ENCODE results near the gene TAMALIN.

The TAMALIN gene

GRCh38 chr12:52052468-52053186, 45.9 kb downstream of the TAMALIN start:
- FAIRE-seq (no peak), DNase-seq (ENCODE audit: extremely low spot score, insufficient read length, low read depth) (no peak)

GRCh38 chr12:52053536-52054209, 46.9 kb downstream of the TAMALIN start:
- FAIRE-seq (no peak), DNase-seq (ENCODE audit: extremely low spot score, insufficient read length, low read depth) (no peak)

GRCh38 chr12:52054231-52054832, 47.6 kb downstream of the TAMALIN start:
- FAIRE-seq (no peak), DNase-seq (ENCODE audit: extremely low spot score, insufficient read length, low read depth) (no peak)

DNA sequence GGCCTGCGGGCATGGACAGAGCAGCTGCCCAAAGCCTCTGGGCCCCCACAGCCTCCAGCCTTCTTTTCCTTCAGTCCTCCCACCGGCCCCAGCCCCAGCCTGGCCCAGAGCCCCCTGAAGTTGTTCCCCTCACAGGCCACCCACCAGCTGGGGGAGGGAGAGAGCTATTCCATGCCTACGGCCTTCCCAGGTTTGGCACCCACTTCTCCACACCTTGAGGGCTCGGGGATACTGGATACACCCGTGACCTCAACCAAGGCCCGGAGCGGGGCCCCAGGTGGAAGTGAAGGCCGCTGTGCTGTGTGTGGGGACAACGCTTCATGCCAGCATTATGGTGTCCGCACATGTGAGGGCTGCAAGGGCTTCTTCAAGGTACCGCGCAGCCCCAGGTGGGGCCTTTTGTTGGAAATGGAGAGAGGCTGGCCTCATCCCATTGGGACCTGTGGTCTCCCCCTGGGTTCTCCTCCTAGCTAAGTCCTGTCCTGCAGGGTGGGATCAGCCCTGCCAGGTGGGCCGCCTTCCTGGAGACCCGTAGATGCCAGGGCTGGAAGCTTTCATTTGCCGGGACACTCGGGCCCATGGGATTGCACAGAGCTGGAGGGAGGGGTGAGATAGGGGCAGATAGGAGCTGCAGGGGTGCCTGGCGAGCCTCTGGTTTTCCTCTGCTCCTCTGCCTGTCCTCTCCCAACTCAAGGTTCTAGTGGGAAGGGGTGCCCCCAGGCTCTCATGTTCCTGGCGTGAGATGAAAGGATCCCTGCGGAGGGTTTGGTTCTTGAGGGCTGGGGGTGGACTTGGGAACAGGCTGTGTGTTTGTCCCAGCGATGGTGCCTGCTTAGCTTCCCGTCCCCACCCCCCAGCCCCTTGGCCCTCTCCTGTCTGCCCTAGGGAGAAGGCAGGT, 48.3 kb downstream of the TAMALIN start:
- FAIRE-seq, result no peak
- DNase-seq (ENCODE audit: extremely low spot score, insufficient read length, low read depth), result no peak

DNA sequence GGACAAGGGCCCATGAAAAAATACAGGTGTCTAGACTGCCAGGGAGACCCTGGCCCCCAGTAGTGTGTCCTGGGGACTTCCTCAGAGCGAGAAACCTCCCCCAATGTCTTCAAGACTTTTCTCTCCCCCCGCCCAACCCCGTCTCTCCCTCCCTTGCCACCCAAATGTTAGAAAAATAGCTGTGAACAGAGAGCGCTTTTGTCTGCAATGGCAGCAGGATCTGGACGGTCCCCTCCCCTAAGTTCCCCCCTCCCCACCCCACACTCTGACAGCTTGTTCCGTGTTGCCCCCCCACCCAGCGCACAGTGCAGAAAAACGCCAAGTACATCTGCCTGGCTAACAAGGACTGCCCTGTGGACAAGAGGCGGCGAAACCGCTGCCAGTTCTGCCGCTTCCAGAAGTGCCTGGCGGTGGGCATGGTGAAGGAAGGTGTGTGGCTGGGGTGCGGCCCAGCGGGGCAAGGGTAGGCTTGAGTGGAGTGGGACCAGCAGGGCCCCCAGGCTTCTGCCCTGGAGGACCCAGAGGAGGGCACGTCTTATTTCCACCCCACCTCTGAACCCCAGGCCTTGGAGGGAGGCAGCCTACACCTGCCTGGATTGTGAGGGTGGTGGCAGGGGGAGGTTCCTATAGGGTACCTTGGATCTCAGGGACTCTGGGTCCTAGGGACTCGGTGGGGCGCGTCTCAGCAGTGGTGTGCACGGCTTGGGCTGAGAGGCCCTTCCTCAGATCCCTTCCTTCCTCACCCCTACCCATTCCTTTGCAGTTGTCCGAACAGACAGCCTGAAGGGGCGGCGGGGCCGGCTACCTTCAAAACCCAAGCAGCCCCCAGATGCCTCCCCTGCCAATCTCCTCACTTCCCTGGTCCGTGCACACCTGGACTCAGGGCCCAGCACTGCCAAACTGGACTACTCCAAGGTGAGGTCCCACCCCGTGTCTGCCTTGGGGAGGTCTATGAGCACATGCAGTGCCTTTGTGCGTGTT, 49.3 kb downstream of the TAMALIN start:
- no peak for DNase-seq (ENCODE audit: extremely low spot score, insufficient read length, low read depth)
- FAIRE-seq, result no peak

GRCh38 chr12:52056801-52057637, 50.3 kb downstream of the TAMALIN start:
- no peak for FAIRE-seq

DNA sequence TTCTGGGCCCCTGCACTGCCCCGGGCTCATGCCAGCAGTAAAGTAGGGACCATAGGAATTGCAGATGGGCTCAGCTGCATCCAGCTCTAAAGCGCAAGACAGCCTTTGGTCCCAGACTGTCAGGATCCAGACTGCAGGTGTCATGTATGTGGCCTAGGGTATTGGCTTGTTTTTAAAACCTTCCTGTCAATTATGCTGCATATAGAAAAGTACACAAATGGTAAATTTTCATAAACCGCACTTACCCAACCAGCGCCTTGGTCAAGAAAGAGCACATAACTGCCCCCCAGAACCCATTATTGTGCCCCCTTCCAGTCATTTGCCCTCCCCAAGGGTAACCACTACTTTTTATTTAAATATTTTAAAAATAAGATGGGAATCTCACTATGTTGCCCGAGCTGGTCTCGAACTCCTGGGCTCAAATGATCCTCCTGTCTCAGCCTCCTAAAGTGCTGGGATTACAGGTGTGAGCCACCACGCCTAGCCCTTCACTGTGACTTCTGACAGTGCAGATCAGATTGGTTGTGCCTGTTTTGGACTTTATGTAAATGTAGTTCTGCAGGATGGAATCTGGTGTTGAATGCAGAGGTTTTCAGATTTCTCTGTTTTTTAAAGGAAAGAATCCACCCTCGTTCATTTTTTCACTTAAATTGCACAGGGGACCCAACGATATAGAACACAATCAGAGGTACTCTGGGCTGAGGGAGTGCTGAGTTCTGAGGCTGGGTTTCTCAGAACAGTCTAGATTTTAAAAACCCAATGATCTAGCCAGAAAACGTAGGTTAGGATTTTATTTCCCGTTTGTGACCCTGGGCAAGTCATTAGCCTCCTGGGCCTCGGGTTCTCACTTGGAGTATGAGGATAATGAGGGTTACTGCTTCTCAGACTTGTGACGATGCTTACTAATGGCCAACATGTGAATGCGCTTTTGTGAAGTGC, 51.2 kb downstream of the TAMALIN start:
- no peak for DNase-seq (ENCODE audit: extremely low spot score, insufficient read length, low read depth)
- no peak for FAIRE-seq

More at GRCh38 chr12:52056801-52057637, 50.3 kb downstream of the TAMALIN start:
- no peak for DNase-seq (ENCODE audit: extremely low spot score, insufficient read length, low read depth)

- DNase-seq (ENCODE audit: extremely low spot score, insufficient read length, low read depth) (no peak), FAIRE-seq (no peak)
These were observed 52.0 kb downstream of the TAMALIN start for GRCh38 chr12:52058631-52059361.

- FAIRE-seq (no peak), DNase-seq (ENCODE audit: extremely low spot score, insufficient read length, low read depth) (no peak)
These were observed 53.1 kb downstream of the TAMALIN start for GRCh38 chr12:52059582-52060497.

DNA sequence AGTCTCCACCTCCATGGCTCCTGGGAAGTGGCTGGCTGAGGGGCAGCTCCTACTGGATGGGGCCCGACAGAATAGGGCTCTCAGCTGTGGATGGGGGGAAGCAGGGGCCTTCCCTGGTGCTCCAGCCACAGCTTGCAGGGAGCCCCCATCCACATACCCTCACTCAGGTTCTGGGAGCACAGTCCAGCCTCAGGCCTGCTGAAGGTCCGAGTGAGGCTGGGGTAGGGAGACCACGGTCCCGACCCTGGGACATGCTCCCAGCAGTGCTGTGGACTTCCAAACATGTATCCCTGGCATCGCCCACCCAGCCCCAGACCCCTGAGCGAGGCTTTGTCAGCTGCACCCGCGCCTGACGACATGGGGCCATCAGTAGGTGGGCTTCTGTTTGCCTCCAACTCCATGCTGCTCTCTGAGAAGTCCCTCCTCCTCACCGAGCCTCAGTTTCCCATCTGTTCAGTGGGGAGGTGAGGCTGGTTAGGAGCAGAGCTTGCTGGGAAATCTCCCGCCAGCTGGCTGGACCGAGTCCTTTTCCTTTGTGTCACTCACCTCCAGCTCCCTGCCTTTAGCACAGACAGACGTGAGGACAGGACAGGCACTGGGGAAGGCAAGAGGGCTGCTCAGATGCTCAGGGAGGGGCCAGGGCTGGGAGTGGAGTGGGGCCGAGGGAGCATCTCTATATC, 53.9 kb downstream of the TAMALIN start:
- DNase-seq (ENCODE audit: extremely low spot score, insufficient read length, low read depth), result no peak
- FAIRE-seq, result no peak

DNA sequence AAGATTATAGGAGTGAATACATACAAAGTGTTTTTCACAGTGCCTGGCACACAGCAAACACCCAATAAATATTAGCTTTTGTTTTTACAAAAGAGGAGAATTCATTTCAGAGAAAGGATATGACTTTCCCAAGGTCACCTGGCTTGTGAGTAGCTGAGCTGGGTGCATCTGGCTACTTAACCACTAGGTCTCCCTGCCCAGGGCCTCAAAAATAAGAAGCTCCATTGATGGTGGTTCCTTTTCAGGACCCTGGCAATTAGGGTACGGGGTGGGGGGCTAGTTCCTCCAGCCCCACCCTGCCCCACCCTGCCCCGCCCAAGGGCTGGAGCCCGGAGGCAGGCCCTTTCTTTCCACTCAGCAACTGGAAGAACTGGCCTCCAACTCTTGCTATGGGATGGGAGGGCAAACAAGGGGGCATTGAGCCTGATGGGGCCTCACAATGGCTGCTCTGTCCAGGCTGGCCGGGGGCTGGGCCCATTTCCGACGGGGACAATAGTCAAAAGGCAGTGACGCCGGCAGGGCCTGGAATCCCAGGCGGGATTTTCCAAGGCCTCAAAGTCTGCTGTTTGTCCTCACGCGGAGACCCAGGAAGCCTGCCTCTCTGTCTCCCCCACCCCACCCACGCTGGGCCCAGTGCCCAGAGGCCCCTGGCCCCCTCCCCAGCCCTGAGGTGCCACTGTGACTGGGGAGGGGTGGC, 54.9 kb downstream of the TAMALIN start:
- DNase-seq (ENCODE audit: extremely low spot score, insufficient read length, low read depth) (no peak), FAIRE-seq (no peak)

GRCh38 chr12:52062167-52063081, 55.7 kb downstream of the TAMALIN start:
- FAIRE-seq, result no peak
- no peak for DNase-seq (ENCODE audit: extremely low spot score, insufficient read length, low read depth)

DNA sequence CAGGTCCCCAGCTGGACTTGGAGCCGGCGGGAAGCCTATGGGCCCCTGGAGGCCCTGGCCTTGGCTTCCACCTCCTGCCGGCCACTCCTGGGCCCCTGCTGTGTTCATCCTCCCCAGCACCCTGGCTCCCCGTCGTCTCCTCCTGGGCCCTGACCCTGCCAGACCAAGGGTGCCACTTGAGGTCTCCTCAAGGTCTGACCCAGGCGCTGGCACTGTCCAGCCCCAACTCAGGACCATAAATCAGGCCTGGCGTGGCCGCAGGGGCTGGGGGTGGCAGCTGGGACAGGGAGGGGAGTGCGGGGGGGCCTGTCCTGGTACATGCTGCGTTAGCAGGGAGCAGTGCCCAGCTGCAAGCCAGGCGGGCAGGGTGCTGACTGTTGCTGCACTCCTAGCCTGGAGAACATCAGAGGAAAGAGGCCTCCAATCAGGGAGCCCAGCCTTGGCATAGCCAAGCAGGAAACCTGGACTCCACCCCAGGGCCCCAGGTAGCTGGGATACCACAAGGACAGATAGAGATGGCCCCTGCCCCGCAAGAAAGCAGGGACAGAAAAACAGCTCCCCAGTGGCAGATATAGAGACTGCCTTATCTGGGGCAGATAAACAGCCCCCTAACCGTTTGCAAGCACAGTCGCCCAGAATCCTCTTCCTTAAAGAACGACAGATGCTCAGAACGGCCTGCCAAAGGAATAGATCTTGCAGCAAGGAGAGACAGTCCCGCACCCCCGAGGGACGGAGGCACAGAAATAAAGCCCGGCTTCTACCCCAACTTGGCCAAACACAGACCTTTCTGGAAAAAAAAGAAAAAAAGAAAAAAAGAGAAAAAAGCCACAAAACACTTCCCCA, 56.6 kb downstream of the TAMALIN start:
- FAIRE-seq, result no peak
- no peak for DNase-seq (ENCODE audit: extremely low spot score, insufficient read length, low read depth)

Data from GM18507 (cell line).